ENCODE results near the gene THOC6.

THOC6 gene

DNA sequence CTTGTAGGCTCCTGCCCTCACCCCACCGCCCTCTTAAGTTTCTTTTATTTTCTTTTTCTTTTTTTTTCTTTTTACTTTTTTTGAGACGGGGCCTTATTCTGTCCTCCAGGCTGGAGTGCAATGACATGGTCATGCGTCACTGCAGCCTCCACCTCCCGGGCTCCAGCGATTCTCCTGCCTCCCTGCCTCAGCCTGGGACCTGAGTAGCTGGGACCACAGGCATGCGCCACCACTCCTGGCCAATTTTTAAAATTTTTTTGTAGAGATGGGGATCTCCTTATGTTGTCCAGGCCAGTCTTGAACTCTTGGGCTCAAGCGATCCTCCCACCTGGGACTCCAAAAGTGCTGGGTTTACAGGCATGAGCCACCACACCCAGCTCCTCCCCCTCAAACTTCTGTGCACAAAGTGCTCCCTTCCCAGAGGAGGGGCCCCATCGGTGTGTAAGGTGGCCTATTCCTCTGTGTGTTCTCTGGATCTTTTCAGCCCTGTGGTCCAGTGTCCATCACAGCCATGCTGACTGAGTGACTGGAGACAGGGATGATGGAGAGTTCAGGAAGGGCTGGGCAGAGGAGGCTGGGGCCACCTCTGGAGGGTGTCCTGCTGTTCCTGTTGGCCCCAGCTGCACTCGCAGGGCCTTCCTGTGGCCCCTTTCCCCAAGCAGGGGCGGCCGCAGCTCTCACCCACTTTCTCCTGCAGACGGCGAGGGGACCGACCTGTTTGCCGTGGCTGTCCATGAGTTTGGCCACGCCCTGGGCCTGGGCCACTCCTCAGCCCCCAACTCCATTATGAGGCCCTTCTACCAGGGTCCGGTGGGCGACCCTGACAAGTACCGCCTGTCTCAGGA lies 32.7 kb downstream of the THOC6 start (continued):
- TF ChIP-seq ZNF335 (tag by site-specific recombination; conservative IDR thresholded peaks at IDR 0.05) (no peak), ZBTB10 (tag by site-specific recombination; IDR thresholded peaks at IDR 0.05) (no peak), ZNF16 (tag by site-specific recombination; IDR thresholded peaks at IDR 0.05; ENCODE audit: low read depth) (no peak), ZNF677 (tag by site-specific recombination; IDR thresholded peaks at IDR 0.05) (no peak), KLF7 (tag by site-specific recombination; IDR thresholded peaks at IDR 0.05; ENCODE audit: borderline replicate concordance) (no peak)

- ChIA-PET CTCF (interaction anchor here (0.6 to 5.3 kb wide), 5 partner anchors 25 to 70 kb away, joined by 3 to 54 read pairs (median 14); no protein-coding TSS in a partner anchor), POLR2A (interaction anchor here (1.2 kb wide), 1 partner anchor 400 kb away, joined by 3 read pairs; no protein-coding TSS in a partner anchor)
- H3K27ac ChIP-seq (ENCODE audit: extremely low read depth, low read depth, low read length): no peak overlapping the region
- H3K4me1 ChIP-seq (ENCODE audit: control insufficient read depth, insufficient read depth, low read length): peaks cover 3% of the 10 kb centered on the region
- peaks cover 0 to 21% of the 10 kb centered on the region in 2 experiments; a peak in 2 of 3 replicates for H3K36me3 ChIP-seq (ENCODE audit: control insufficient read depth in 2 of 2, insufficient read depth in 1 of 2, low read length in 2 of 2)
- H3K4me3 ChIP-seq (ENCODE audit: low read depth, low read length): no peak overlapping the region
- H3K9me3 ChIP-seq (ENCODE audit: control insufficient read depth, insufficient read depth, low read depth, low read length): no peaks in the 10 kb centered on the region
- TF ChIP-seq ZNF121 (tag by site-specific recombination; IDR thresholded peaks at IDR 0.05): peak; percentile 80
- TF ChIP-seq, protein P1, sequence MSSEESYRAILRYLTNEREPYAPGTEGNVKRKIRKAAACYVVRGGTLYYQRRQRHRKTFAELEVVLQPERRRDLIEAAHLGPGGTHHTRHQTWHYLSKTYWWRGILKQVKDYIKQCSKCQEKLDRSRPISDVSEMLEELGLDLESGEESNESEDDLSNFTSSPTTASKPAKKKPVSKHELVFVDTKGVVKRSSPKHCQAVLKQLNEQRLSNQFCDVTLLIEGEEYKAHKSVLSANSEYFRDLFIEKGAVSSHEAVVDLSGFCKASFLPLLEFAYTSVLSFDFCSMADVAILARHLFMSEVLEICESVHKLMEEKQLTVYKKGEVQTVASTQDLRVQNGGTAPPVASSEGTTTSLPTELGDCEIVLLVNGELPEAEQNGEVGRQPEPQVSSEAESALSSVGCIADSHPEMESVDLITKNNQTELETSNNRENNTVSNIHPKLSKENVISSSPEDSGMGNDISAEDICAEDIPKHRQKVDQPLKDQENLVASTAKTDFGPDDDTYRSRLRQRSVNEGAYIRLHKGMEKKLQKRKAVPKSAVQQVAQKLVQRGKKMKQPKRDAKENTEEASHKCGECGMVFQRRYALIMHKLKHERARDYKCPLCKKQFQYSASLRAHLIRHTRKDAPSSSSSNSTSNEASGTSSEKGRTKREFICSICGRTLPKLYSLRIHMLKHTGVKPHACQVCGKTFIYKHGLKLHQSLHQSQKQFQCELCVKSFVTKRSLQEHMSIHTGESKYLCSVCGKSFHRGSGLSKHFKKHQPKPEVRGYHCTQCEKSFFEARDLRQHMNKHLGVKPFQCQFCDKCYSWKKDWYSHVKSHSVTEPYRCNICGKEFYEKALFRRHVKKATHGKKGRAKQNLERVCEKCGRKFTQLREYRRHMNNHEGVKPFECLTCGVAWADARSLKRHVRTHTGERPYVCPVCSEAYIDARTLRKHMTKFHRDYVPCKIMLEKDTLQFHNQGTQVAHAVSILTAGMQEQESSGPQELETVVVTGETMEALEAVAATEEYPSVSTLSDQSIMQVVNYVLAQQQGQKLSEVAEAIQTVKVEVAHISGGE (tag by site-specific recombination; conservative IDR thresholded peaks at IDR 0.05; ENCODE audit: low read depth): no peak
These were observed 33.6 kb downstream of the THOC6 start for GRCh38 chr16:3057181-3058138.

DNA sequence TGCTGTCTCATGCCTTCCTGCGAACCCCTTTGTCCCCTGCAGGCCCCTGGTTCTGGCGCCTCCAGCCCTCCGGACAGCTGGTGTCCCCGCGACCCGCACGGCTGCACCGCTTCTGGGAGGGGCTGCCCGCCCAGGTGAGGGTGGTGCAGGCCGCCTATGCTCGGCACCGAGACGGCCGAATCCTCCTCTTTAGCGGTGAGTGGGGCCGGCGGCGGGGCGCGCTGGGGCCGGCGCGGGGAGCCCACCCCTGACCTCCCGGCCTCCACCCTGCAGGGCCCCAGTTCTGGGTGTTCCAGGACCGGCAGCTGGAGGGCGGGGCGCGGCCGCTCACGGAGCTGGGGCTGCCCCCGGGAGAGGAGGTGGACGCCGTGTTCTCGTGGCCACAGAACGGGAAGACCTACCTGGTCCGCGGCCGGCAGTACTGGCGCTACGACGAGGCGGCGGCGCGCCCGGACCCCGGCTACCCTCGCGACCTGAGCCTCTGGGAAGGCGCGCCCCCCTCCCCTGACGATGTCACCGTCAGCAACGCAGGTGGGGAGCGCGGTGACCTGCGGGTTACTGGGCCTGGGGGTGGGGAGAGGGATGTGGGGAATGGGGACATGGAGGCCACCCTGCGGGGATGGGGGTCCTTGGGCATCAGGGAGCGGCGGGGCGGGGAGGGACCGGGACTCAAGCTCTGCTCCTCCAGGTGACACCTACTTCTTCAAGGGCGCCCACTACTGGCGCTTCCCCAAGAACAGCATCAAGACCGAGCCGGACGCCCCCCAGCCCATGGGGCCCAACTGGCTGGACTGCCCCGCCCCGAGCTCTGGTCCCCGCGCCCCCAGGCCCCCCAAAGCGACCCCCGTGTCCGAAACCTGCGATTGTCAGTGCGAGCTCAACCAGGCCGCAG lies 34.5 kb downstream of the THOC6 start:
- CTCF ChIA-PET: interaction anchor here (0.6 to 5.3 kb wide), 23 partner anchors 8 to 1342 kb away, joined by 3 to 54 read pairs (median 4); partner anchors contain the start of genes OR1F1 and ZSCAN10
- peaks cover 0 to 21% of the 10 kb centered on the region in 2 experiments; a peak in 2 of 3 replicates for H3K36me3 ChIP-seq (ENCODE audit: control insufficient read depth in 2 of 2, insufficient read depth in 1 of 2, low read length in 2 of 2)
- H3K9me3 ChIP-seq (ENCODE audit: control insufficient read depth, insufficient read depth, low read depth, low read length): no peaks in the 10 kb centered on the region
- POLR2A ChIA-PET: interaction anchor here (0.8 to 1.9 kb wide), 10 partner anchors 8 to 399 kb away, joined by 3 to 17 read pairs (median 4); partner anchors contain the start of genes ZNF213 and ZSCAN10
- peak overlapping the region; percentile 87 for H3K4me3 ChIP-seq (ENCODE audit: low read depth, low read length)
- peak overlapping the region; percentile 77; the same call in 1 of the 2 replicates for H3K27ac ChIP-seq (ENCODE audit: extremely low read depth, low read depth, low read length)
- TF ChIP-seq ZNF214 (tag by site-specific recombination; IDR thresholded peaks at IDR 0.05; ENCODE audit: borderline replicate concordance) (no peak), ZSCAN30 (tag by site-specific recombination; IDR thresholded peaks at IDR 0.05) (no peak), ZBTB6 (tag by site-specific recombination; IDR thresholded peaks at IDR 0.05) (no peak), ZNF341 (tag by site-specific recombination; IDR thresholded peaks at IDR 0.05; ENCODE audit: low read depth) (no peak), ZNF792 (tag by site-specific recombination; IDR thresholded peaks at IDR 0.05) (no peak), EGR2 (tag by site-specific recombination; IDR thresholded peaks at IDR 0.05; ENCODE audit: low read depth) (no peak), ZNF610 (tag by site-specific recombination; IDR thresholded peaks at IDR 0.05; ENCODE audit: borderline replicate concordance) (no peak), ZNF514 (tag by site-specific recombination; IDR thresholded peaks at IDR 0.05) (no peak), ZNF239 (tag by site-specific recombination; IDR thresholded peaks at IDR 0.05) (no peak), KLF10 (tag by site-specific recombination; IDR thresholded peaks at IDR 0.05) (no peak)
- H3K4me1 ChIP-seq (ENCODE audit: control insufficient read depth, insufficient read depth, low read length): peaks cover 3% of the 10 kb centered on the region

Data from HEK293 (cell line).